ENCODE results near the gene GDPD2. TPM values are rescaled to one million over a fixed set of nuclear protein-coding genes. Genes with fewer than 3 reads are reported as not detected.
A peak's percentile ranks its signal among the peaks of the same experiment; 100 is the strongest.

The GDPD2 gene
- total and polyA plus RNA-seq, 2 donors, result 0.15 to 0.21 TPM

Small RNA genes lying within 50 kb of the gene (small RNA-seq; reads per million reads assigned to genes)
- gene RNU4-81P, result not detected
- 2.7 reads per million, percentile 89 among the genes with 10 or more reads in this experiment for gene RNY4P23

Other genes starting within 250 kb of the GDPD2 start
- not detected for gene DGAT2L6, start 245.8 kb upstream of the GDPD2 start, total RNA-seq
- gene DGAT2L6, start 245.8 kb upstream of the GDPD2 start, polyA plus RNA-seq, result not detected
- not detected for gene AWAT1, start 188.7 kb upstream of the GDPD2 start, total RNA-seq
- gene AWAT1, start 188.7 kb upstream of the GDPD2 start, polyA plus RNA-seq, result not detected
- gene P2RY4, start 163.1 kb upstream of the GDPD2 start, total RNA-seq, result 0.74 TPM
- gene P2RY4, start 163.1 kb upstream of the GDPD2 start, polyA plus RNA-seq, result 0.06 TPM
- gene ARR3, start 155.0 kb upstream of the GDPD2 start, total RNA-seq, result not detected
- not detected for gene ARR3, start 155.0 kb upstream of the GDPD2 start, polyA plus RNA-seq
- gene RAB41, start 141.1 kb upstream of the GDPD2 start, total RNA-seq, result not detected
- gene RAB41, start 141.1 kb upstream of the GDPD2 start, polyA plus RNA-seq, result not detected
- 27.1 TPM for gene PDZD11, start 133.4 kb upstream of the GDPD2 start, total RNA-seq
- gene PDZD11, start 133.4 kb upstream of the GDPD2 start, polyA plus RNA-seq, result 41.8 TPM
- 7.2 TPM for gene KIF4A, start 133.2 kb upstream of the GDPD2 start, total RNA-seq
- 0.20 TPM for gene KIF4A, start 133.2 kb upstream of the GDPD2 start, polyA plus RNA-seq
- gene DLG3, start 21.5 kb downstream of the GDPD2 start, total RNA-seq, result 23.7 TPM
- gene DLG3, start 21.5 kb downstream of the GDPD2 start, polyA plus RNA-seq, result 14.0 TPM

Measured in urinary bladder (tissue), 2 donors.